ENCODE measurements around the gene TMEM179. TPM values are rescaled to one million over a fixed set of nuclear protein-coding genes. Genes with fewer than 3 reads are reported as not detected.
A peak's percentile ranks its signal among the peaks of the same experiment; 100 is the strongest.

Gene TMEM179
- total and polyA plus RNA-seq, 2 of the 8 experiments (the other 6 are each of a cell fraction or from before 2014, with no cell fraction given) = 2.9 to 4.0 TPM

- WGBS, 2 experiments (ENCODE audit: extremely low coverage in 1 of 2, insufficient coverage in 1 of 2, insufficient read length in 1 of 2, insufficient replicate concordance in 2 of 2, low coverage in 1 of 2, low lambda C conversion rate in 2 of 2, missing lambda C conversion rate in 1 of 2) = 85% methylated on average over 5 of the region's 5 CpGs; no CpG with 5 or more reads in 1 of the 2 experiments
- H3K27me3 ChIP-seq (replicated peaks in 1 of 4; ENCODE audit: control insufficient read depth in 3 of 4, extremely low read depth in 1 of 4, insufficient read depth in 3 of 4, low read length in 3 of 4) = no peaks in the 10 kb centered on the region; a peak in 1 of 7 replicates
- H3K79me1 ChIP-seq (ENCODE audit: low read depth, low read length) = no peaks in the 10 kb centered on the region
- no peaks in the 10 kb centered on the region for H3K23me2 ChIP-seq (ENCODE audit: low read depth, low read length)
- no peak overlapping the region for H3K4me3 ChIP-seq (ENCODE audit: extremely low read depth in 1 of 4, insufficient read depth in 2 of 4, low read depth in 3 of 4, low read length in 4 of 4)
- no peak overlapping the region for H2AK5ac ChIP-seq (ENCODE audit: low read depth, low read length)
- H3K36me3 ChIP-seq (ENCODE audit: control insufficient read depth in 2 of 4, insufficient read depth in 4 of 4, low read length in 3 of 4) = no peaks in the 10 kb centered on the region; a peak in 2 of 8 replicates
- no peaks in the 10 kb centered on the region for H3K79me2 ChIP-seq (ENCODE audit: control insufficient read depth in 1 of 2, insufficient read depth in 2 of 2, low read length in 2 of 2)
- no peak overlapping the region for H3K27ac ChIP-seq (ENCODE audit: low read depth, low read length)
- no peak overlapping the region for H2BK120ac ChIP-seq (replicated peaks; ENCODE audit: low read depth, low read length)
- DNase-seq (ENCODE audit: low read depth in 1 of 2, low spot score in 2 of 2) (no peak), FAIRE-seq (no peak)
- peak overlapping the region; percentile 48; the same call in 1 of the 2 replicates for H4K8ac ChIP-seq (ENCODE audit: extremely low read depth, insufficient read depth, low read length)
- no peak overlapping the region for H2BK20ac ChIP-seq (ENCODE audit: low read length)
- no peaks in the 10 kb centered on the region for H4K20me1 ChIP-seq (replicated peaks in 1 of 2; ENCODE audit: control insufficient read depth in 1 of 2, insufficient read depth in 2 of 2, low read length in 2 of 2)
- 0 out of 2 replicates have a peak overlapping the region, but pooled peaks have one; percentile 50 for H2BK12ac ChIP-seq (ENCODE audit: low read depth, low read length)
- H3K4ac ChIP-seq (replicated peaks; ENCODE audit: insufficient read length, low read depth, low read length) = no peak overlapping the region
- no peak overlapping the region for H2AFZ ChIP-seq (ENCODE audit: low read length)
- CTCF ChIA-PET (ENCODE audit: partially characterized antibody) = interaction anchor here (0.6 to 1.9 kb wide), 6 partner anchors 35 to 494 kb away, joined by 3 to 8 read pairs (median 4); partner anchors contain the start of gene TMEM179
- H2BK15ac ChIP-seq (ENCODE audit: low read length) = no peak overlapping the region
- no peaks in the 10 kb centered on the region for H3K9me3 ChIP-seq (ENCODE audit: insufficient read depth in 2 of 2, low read depth in 1 of 2, low read length in 1 of 2)
- POLR2A ChIA-PET (ENCODE audit: partially characterized antibody) = no interaction called here
- H3K4me2 ChIP-seq (ENCODE audit: insufficient read depth in 1 of 2, low read depth in 2 of 2, low read length in 2 of 2) = no peak overlapping the region
- no peak overlapping the region for H4K91ac ChIP-seq (replicated peaks; ENCODE audit: insufficient read length, low read length)
- H3K18ac ChIP-seq (ENCODE audit: extremely low read depth, low read length) = no peak overlapping the region
- H3K9ac ChIP-seq (replicated peaks in 1 of 4; ENCODE audit: extremely low read depth in 1 of 4, low read depth in 3 of 4, low read length in 3 of 4) = no peak overlapping the region
- H4K5ac ChIP-seq (ENCODE audit: insufficient read length, low read depth, low read length) = no peak overlapping the region
- no peak overlapping the region for H3K23ac ChIP-seq (ENCODE audit: insufficient read length)
- no peak overlapping the region for H3K56ac ChIP-seq (replicated peaks; ENCODE audit: insufficient read length, low read depth, low read length)
- H3K4me1 ChIP-seq (replicated peaks in 1 of 4; ENCODE audit: control insufficient read depth in 3 of 4, insufficient read depth in 4 of 4, low read length in 3 of 4) = no peaks in the 10 kb centered on the region
- H2BK5ac ChIP-seq (ENCODE audit: low read depth, low read length) = no peak overlapping the region
- no peak overlapping the region for H3K14ac ChIP-seq (ENCODE audit: insufficient read length)
- TF ChIP-seq SIRT6 (IDR thresholded peaks at IDR 0.05; ENCODE audit: low read length) = no peak
- TF ChIP-seq CBX8 (IDR thresholded peaks at IDR 0.05; ENCODE audit: borderline replicate concordance, low read depth, low read length) = no peak
- no peak for TF ChIP-seq BCL11A (IDR thresholded peaks at IDR 0.05; ENCODE audit: low read depth in 2 of 2, low read length in 2 of 2)
- no peak for TF ChIP-seq EZH2 (IDR thresholded peaks at IDR 0.05; ENCODE audit: low read depth, low read length, severe bottlenecking)
- no peak for TF ChIP-seq ASH2L (IDR thresholded peaks at IDR 0.05; ENCODE audit: low read length)
- no peak for TF ChIP-seq SUZ12 (IDR thresholded peaks at IDR 0.05; ENCODE audit: low read length)
- no peak for TF ChIP-seq KDM5A (IDR thresholded peaks at IDR 0.05; ENCODE audit: low read length)
- no peak for TF ChIP-seq SRF (IDR thresholded peaks at IDR 0.05; ENCODE audit: low read depth, low read length)
- TF ChIP-seq CREB1 (IDR thresholded peaks at IDR 0.05) = no peak
- no peak for TF ChIP-seq RFX5 (IDR thresholded peaks at IDR 0.05; ENCODE audit: borderline replicate concordance, low read depth, low read length)
- TF ChIP-seq FOSL1 (IDR thresholded peaks at IDR 0.05; ENCODE audit: insufficient read depth, low read depth, low read length) = no peak
- no peak for TF ChIP-seq PHF8 (conservative IDR thresholded peaks at IDR 0.05; ENCODE audit: low read depth, low read length)
- TF ChIP-seq RBBP5 (IDR thresholded peaks at IDR 0.05; ENCODE audit: borderline replicate concordance, low read depth, low read length) = no peak
- no peak for TF ChIP-seq KDM4A (IDR thresholded peaks at IDR 0.05; ENCODE audit: low read depth, low read length, severe bottlenecking)
- TF ChIP-seq BRCA1 (IDR thresholded peaks at IDR 0.05; ENCODE audit: low read depth, low read length) = no peak
- TF ChIP-seq EGR1 (IDR thresholded peaks at IDR 0.05; ENCODE audit: borderline replicate concordance, low read depth, low read length) = no peak
Measured at GRCh38 chr14:104639471-104639870, 34.9 kb upstream of the TMEM179 start.

Measured in H1 (cell line).